Kidney epithelial cell (primary cell): ENCODE results near the gene CHD5. TPM values are rescaled to one million over a fixed set of nuclear protein-coding genes. Genes with fewer than 3 reads are reported as not detected.
A peak's percentile ranks its signal among the peaks of the same experiment; 100 is the strongest.

ENCODE experiments used
- DNase-seq: peaks from one replicate; pipeline ENCODE4 v3.0.0-alpha.2; 2010; ENCODE audit warnings: low read depth
- H3K27me3 ChIP-seq: 2 replicates; pipeline ENCODE4 v1.6.0; 2011; ENCODE audit warnings: low read length; ENCODE audit not compliant: control insufficient read depth, insufficient read depth
- H3K36me3 ChIP-seq: 2 replicates; pipeline ENCODE4 v1.5.1; 2011; ENCODE audit warnings: low read length; ENCODE audit not compliant: control insufficient read depth, insufficient read depth
- H3K4me3 ChIP-seq: 2 replicates; pipeline ENCODE4 v1.5.1; 2011; ENCODE audit warnings: low read depth, mild to moderate bottlenecking, control low read depth, low read length
- CTCF ChIP-seq: IDR thresholded peaks from 2 replicates; pipeline ENCODE4 v1.5.1; 2011; ENCODE audit warnings: mild to moderate bottlenecking, moderate library complexity, low read length, control low read depth, inconsistent platforms; ENCODE audit not compliant: insufficient read depth, poor library complexity, severe bottlenecking
- total RNA-seq: library from RNA; depleted of rRNA; stranded (reverse); fragments of >200 nt; gene quantifications from 2 replicates; pipeline ENCODE4 v1.2.3, GENCODE V29; 2015

Gene CHD5
- total RNA-seq, 1 donor from 2014 or later: 0.08 TPM

- H3K36me3 ChIP-seq: no peaks in the 10 kb centered on the region
- no peak for TF ChIP-seq CTCF
- DNase-seq: no peak
- H3K4me3 ChIP-seq: no peak overlapping the region
- peaks cover 5% of the 10 kb centered on the region for H3K27me3 ChIP-seq
These were observed 70.4 kb downstream of the CHD5 start for GRCh38 chr1:6109688-6110087.

DNA sequence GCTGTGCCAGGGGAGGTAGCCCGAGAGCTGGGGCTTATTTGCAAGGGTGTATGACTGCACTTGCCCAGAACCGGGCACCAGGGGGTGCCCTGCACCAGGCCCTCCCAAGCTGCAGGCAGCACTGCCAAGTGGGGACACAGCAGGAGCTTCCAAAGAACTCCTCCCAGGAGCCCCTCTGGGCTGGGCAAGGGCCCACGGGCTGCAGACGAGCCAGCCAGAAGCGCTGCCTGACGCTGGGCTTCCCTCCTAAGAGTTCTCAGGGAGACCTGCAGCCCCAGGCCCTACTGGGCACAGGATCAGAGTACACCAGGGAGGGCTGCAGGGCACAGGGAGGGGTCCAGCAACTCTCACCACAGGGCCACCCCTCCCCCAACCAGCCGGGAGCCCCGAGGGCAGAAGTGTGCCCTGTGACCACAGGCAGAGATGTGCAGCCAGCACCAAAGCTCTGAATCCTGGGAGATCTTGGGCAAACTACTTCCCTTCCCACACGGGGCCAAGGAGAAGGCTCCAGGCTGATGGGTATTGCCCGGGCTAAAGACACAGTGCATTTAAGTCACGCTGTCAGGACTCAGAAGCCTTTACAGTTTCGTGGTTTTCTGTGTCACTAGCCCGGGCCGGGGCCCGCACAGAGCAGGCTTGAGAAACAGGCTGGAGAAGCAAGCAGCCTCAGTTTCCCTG, 71.0 kb downstream of the CHD5 start:
- H3K4me3 ChIP-seq: no peak overlapping the region
- H3K27me3 ChIP-seq: peaks cover 5% of the 10 kb centered on the region
- peak; percentile 65 for TF ChIP-seq CTCF
- DNase-seq: peak; percentile 14
- no peaks in the 10 kb centered on the region for H3K36me3 ChIP-seq

- Histone ChIP-seq H3K4me3 (no peak overlapping the region), H3K27me3 (peaks cover 5% of the 10 kb centered on the region), H3K36me3 (no peaks in the 10 kb centered on the region)
- TF ChIP-seq CTCF: no peak
- DNase-seq: no peak
These were observed 71.6 kb downstream of the CHD5 start for GRCh38 chr1:6108476-6108875.

DNA sequence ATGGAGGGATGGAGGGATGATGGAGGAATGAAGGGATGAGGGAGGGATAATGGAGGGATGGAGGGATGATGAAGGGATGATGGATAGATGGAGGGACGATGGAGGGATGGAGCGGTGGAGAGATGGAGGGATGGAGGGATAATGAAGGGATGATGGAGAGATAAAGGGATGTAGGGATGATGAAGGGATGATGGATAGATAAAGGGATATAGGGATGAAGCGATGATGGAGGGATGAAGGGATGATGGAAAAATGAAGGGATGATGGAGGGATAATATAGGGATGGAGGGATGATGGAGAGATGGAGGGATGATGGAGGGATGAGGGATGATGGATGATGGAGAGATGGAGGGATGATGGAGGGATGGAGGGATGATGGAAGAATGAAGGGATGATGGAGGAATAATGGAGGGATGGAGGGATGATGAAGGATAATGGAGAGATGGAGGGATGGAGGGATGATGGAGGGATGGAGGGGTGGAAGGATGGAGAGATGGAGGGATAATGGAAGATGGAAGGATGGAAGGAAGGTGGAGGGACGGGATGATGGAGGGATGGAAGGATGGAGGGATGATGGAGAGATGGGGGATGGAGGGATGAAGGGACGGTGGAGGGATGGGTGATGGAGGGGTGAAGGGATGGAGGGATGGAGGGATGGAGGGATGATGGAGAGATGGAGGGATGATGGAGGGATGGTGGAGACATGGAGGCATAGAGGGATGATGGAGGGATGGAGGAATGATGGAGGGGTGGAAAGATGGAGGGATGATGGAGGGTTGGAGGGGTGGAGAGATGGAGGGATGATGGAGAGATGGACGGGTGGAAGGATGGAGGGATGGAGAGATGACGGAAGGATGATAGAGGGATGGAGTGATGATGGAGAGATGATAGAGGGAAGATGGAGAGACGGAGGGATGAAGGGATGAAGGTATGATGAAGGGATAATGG, 72.4 kb downstream of the CHD5 start:
- H3K4me3 ChIP-seq: no peak overlapping the region
- TF ChIP-seq CTCF: no peak
- peaks cover 10% of the 10 kb centered on the region for H3K27me3 ChIP-seq
- no peak for DNase-seq
- H3K36me3 ChIP-seq: no peaks in the 10 kb centered on the region

DNA sequence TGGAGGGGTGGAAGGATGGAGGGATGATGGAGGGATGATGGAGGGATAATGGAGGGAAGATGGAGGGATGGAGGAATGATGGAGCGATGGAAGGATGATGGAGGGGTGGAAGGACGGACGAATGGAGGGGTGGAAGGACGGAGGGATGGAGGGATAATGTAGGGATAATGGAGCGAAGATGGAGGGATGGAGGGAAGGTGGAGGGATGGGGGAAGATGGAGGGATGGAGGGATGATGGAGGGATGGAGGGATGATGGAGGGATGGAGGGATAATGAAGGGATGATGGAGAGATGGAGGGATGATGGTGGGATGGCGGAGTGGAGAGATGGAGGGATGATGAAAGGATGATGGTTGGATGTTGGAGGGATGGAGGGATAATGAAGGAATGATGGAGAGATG, 73.1 kb downstream of the CHD5 start:
- Histone ChIP-seq H3K4me3 (no peak overlapping the region), H3K36me3 (no peaks in the 10 kb centered on the region), H3K27me3 (peaks cover 14% of the 10 kb centered on the region)
- TF ChIP-seq CTCF: no peak
- DNase-seq: no peak
